ENCODE measurements around the gene KIAA1328. TPM values are rescaled to one million over a fixed set of nuclear protein-coding genes. Genes with fewer than 3 reads are reported as not detected.
A peak's percentile ranks its signal among the peaks of the same experiment; 100 is the strongest.

KIAA1328 gene
- polyA plus RNA-seq, 1 donor from 2014 or later = 8.5 TPM

- no peaks in the 10 kb centered on the region for H3K27me3 ChIP-seq (ENCODE audit: insufficient read depth, low read depth, low read length)
- H3K9ac ChIP-seq (ENCODE audit: low read length) = no peak overlapping the region
- no peaks in the 10 kb centered on the region for H3K9me2 ChIP-seq (ENCODE audit: insufficient read depth, low read length)
- H3K36me3 ChIP-seq (ENCODE audit: insufficient read depth, low read length) = peaks cover 27% of the 10 kb centered on the region
- no peaks in the 10 kb centered on the region for H4K20me1 ChIP-seq (ENCODE audit: insufficient read depth)
- H3K79me2 ChIP-seq (replicated peaks; ENCODE audit: insufficient read depth, low read length) = no peaks in the 10 kb centered on the region
- no peak overlapping the region for H3K4me3 ChIP-seq (ENCODE audit: low read length)
- H2AFZ ChIP-seq (ENCODE audit: low read depth, low read length) = no peak overlapping the region
- H3K27ac ChIP-seq (ENCODE audit: low read length) = no peak overlapping the region
- H3F3A ChIP-seq (ENCODE audit: insufficient read depth, low read length, poor library complexity, severe bottlenecking) = no peaks in the 10 kb centered on the region
- H3K4me2 ChIP-seq (ENCODE audit: low read length) = no peak overlapping the region
- TF ChIP-seq RAD21 (conservative IDR thresholded peaks at IDR 0.05) (no peak), POLR2AphosphoS5 (IDR thresholded peaks at IDR 0.05) (peak; percentile 8), TAF1 (IDR thresholded peaks at IDR 0.05; ENCODE audit: low read depth) (no peak), CTCF (IDR thresholded peaks at IDR 0.05; ENCODE audit: poor library complexity, severe bottlenecking) (no peak), SMC3 (conservative IDR thresholded peaks at IDR 0.05; ENCODE audit: poor library complexity) (no peak), REST (IDR thresholded peaks at IDR 0.05; ENCODE audit: borderline replicate concordance) (no peak), EZH2 (IDR thresholded peaks at IDR 0.05; ENCODE audit: borderline replicate concordance, insufficient read depth, low read length, poor library complexity, severe bottlenecking) (no peak), MXI1 (conservative IDR thresholded peaks at IDR 0.05; ENCODE audit: poor library complexity, severe bottlenecking) (no peak)
- no peaks in the 10 kb centered on the region for H3K9me3 ChIP-seq (ENCODE audit: low read length)
Observed at GRCh38 chr18:37266290-37266689, 437.4 kb downstream of the KIAA1328 start.

GRCh38 chr18:37270038-37270665, 441.2 kb downstream of the KIAA1328 start:
- TF ChIP-seq EZH2 (IDR thresholded peaks at IDR 0.05; ENCODE audit: borderline replicate concordance, insufficient read depth, low read length, poor library complexity, severe bottlenecking) = no peak
- TF ChIP-seq POLR2AphosphoS5 (IDR thresholded peaks at IDR 0.05) = no peak
- TF ChIP-seq REST (IDR thresholded peaks at IDR 0.05; ENCODE audit: borderline replicate concordance) = peak; percentile 99
- no peak for TF ChIP-seq EP300 (conservative IDR thresholded peaks at IDR 0.05; ENCODE audit: poor library complexity, severe bottlenecking)
- TF ChIP-seq CTCF (IDR thresholded peaks at IDR 0.05; ENCODE audit: poor library complexity, severe bottlenecking) = no peak
- no peak for TF ChIP-seq TAF1 (IDR thresholded peaks at IDR 0.05; ENCODE audit: low read depth)
- Histone ChIP-seq H2AFZ (ENCODE audit: low read depth, low read length) (no peak overlapping the region), H3K36me3 (ENCODE audit: insufficient read depth, low read length) (peaks cover 22% of the 10 kb centered on the region), H3K79me2 (replicated peaks; ENCODE audit: insufficient read depth, low read length) (no peaks in the 10 kb centered on the region), H3K4me2 (ENCODE audit: low read length) (no peak overlapping the region), H3F3A (ENCODE audit: insufficient read depth, low read length, poor library complexity, severe bottlenecking) (no peaks in the 10 kb centered on the region), H4K20me1 (ENCODE audit: insufficient read depth) (no peaks in the 10 kb centered on the region), H3K9me2 (ENCODE audit: insufficient read depth, low read length) (no peaks in the 10 kb centered on the region), H3K9ac (ENCODE audit: low read length) (no peak overlapping the region), H3K27ac (ENCODE audit: low read length) (no peak overlapping the region), H3K4me3 (ENCODE audit: low read length) (no peak overlapping the region), H3K9me3 (ENCODE audit: low read length) (no peaks in the 10 kb centered on the region), H3K27me3 (ENCODE audit: insufficient read depth, low read depth, low read length) (no peaks in the 10 kb centered on the region)

Measured in neural cell (in vitro differentiated cells).